K562 (cell line): ENCODE results near the gene TUBB1. TPM values are rescaled to one million over a fixed set of nuclear protein-coding genes. Genes with fewer than 3 reads are reported as not detected.

Source experiments
- ATAC-seq: fragments of 200-7000 bp; cut with Tn5 transposase; 3 replicates; pipeline ENCODE4 v1.9.1; 2020; ENCODE audit warnings: moderate library complexity
- BruUV-seq: library from RNA; stranded (reverse); fragments of 400-500 nt; replicated peaks from 2 replicates; lab custom pipeline; 2021; lab: Mats Ljungman, UMichigan
- CTCF ChIA-PET: fragments of 300-600 bp; formaldehyde crosslinking; extraction: SDS; loops from one replicate; lab custom pipeline; 2021; ENCODE audit warnings: low intra/inter-chr PET ratio; lab: Yijun Ruan, JAX
- POLR2A ChIA-PET: fragments of 300-600, 350-650 bp; sonication (Branson Sonifier 250); formaldehyde crosslinking; extraction: SDS; loops from one replicate; lab custom pipeline; 2021; ENCODE audit warnings: antibody characterized with exemption, inconsistent platforms; lab: Yijun Ruan, JAX
- DNase-seq, 4 experiments: peaks; one replicate each; pipeline versions ENCODE4 v3.0.0 to v3.0.0-alpha.2; 2011 to 2018; ENCODE audit warnings: low spot score in 3 of 4, mixed read lengths in 3 of 4; ENCODE audit errors: extremely low read depth in 1 of 4
- FAIRE-seq: peaks from 2 replicates; lab custom pipeline; 2011; peaks lifted over from hg19 to GRCh38; lab: Jason Lieb, UNC
- H2AFZ ChIP-seq: 2 replicates; pipeline ENCODE4 v1.6.0; 2011; ENCODE audit warnings: low read depth, low read length, control low read depth, inconsistent platforms
- H3K27ac ChIP-seq: fragments of 200-600 bp; 3 replicates; pipeline ENCODE4 v1.8.0; 2011; ENCODE audit warnings: low read depth, mild to moderate bottlenecking, control low read depth, inconsistent platforms, low read length, moderate library complexity, mixed read lengths; ENCODE audit errors: extremely low read depth
- H3K27me3 ChIP-seq, 2 experiments: fragments of 300-600 bp in 1 of 2; 2 replicates in 1 of 2; 3 replicates in 1 of 2; pipeline versions ENCODE4 v1.6.0 to v1.8.0; 2011; ENCODE audit warnings: inconsistent platforms in 2 of 2, low read length in 2 of 2, mild to moderate bottlenecking in 1 of 2, mixed read lengths in 1 of 2, moderate library complexity in 1 of 2; ENCODE audit not compliant: control insufficient read depth in 2 of 2, insufficient read depth in 2 of 2
- H3K36me3 ChIP-seq: fragments of 300-600 bp; 3 replicates; pipeline ENCODE4 v1.8.0; 2011; ENCODE audit warnings: mild to moderate bottlenecking, low read length, inconsistent platforms; ENCODE audit not compliant: control insufficient read depth, insufficient read depth
- H3K4me1 ChIP-seq, 2 experiments: fragments of 200-600 bp in 1 of 2; replicated peaks in 1 of 2; 2 replicates in 1 of 2; 3 replicates in 1 of 2; pipeline versions ENCODE4 v1.5.1 to v1.8.0; 2011; ENCODE audit warnings: inconsistent platforms in 2 of 2, low read length in 2 of 2, mild to moderate bottlenecking in 1 of 2, mixed read lengths in 1 of 2, moderate library complexity in 1 of 2; ENCODE audit not compliant: control insufficient read depth in 2 of 2, insufficient read depth in 2 of 2
- H3K4me2 ChIP-seq: 2 replicates; pipeline ENCODE4 v1.6.1; 2011; ENCODE audit warnings: low read length, control low read depth, inconsistent platforms, mixed read lengths; ENCODE audit not compliant: insufficient read depth
- H3K4me3 ChIP-seq: fragments of 200-600 bp; sonication (generic), shearing (Covaris generic); 2 replicates; pipeline ENCODE4 v1.5.1; 2016; ENCODE audit warnings: control low read depth, inconsistent platforms
- H3K79me2 ChIP-seq: fragments of 200-600 bp; 3 replicates; pipeline ENCODE4 v1.8.0; 2011; ENCODE audit warnings: low read length, inconsistent platforms; ENCODE audit not compliant: control insufficient read depth, insufficient read depth
- H3K9ac ChIP-seq, 2 experiments: 2 replicates each; pipeline versions ENCODE4 v1.6.0 to v1.6.1; 2011; ENCODE audit warnings: low read depth in 2 of 2, low read length in 2 of 2, control low read depth in 1 of 2, inconsistent platforms in 1 of 2, mild to moderate bottlenecking in 1 of 2, mixed read lengths in 1 of 2; ENCODE audit not compliant: insufficient read depth in 1 of 2
- H3K9me1 ChIP-seq: one replicate; pipeline ENCODE4 v1.6.0; 2011; ENCODE audit warnings: inconsistent platforms, mild to moderate bottlenecking, low read length, moderate library complexity; ENCODE audit not compliant: control insufficient read depth, insufficient read depth
- H3K9me3 ChIP-seq: replicated peaks from 2 replicates; pipeline ENCODE4 v1.5.1; 2011; ENCODE audit warnings: low read depth, low read length, inconsistent platforms; ENCODE audit not compliant: control insufficient read depth, insufficient read depth
- H4K20me1 ChIP-seq: replicated peaks from 2 replicates; pipeline ENCODE4 v1.6.1; 2011; ENCODE audit warnings: low read length, inconsistent platforms, mixed read lengths; ENCODE audit not compliant: control insufficient read depth, insufficient read depth
- EHMT2 ChIP-seq: fragments of 450-650 bp; IDR thresholded peaks from 2 replicates; pipeline ENCODE4 v1.6.1; 2018; ENCODE audit warnings: antibody characterized with exemption
- HNRNPK ChIP-seq: fragments of 200-400 bp; formaldehyde crosslinking; IDR thresholded peaks from one replicate; pipeline ENCODE4 v1.6.1; 2018; ENCODE audit warnings: mild to moderate bottlenecking, low read depth, low read length; ENCODE audit not compliant: poor library complexity, severe bottlenecking
- KDM1A ChIP-seq, 2 experiments: fragments of 450-650 bp; IDR thresholded peaks; 2 replicates each; pipeline ENCODE4 v1.6.1; 2016; ENCODE audit warnings: mild to moderate bottlenecking in 2 of 2
- SMARCA4 ChIP-seq: fragments of 450-650 bp; IDR thresholded peaks from 2 replicates; pipeline ENCODE4 v1.6.1; 2016
- TCF3 ChIP-seq: sonication (generic); formaldehyde crosslinking; IDR thresholded peaks from 2 replicates; pipeline ENCODE4 v1.4.0; 2020; ENCODE audit warnings: mild to moderate bottlenecking, missing genetic modification reagents
- TSC22D4 ChIP-seq: fragments of 450-650 bp; IDR thresholded peaks from 2 replicates; pipeline ENCODE4 v1.6.1; 2016; ENCODE audit warnings: missing genetic modification characterization, missing biosample characterization, control low read depth
- ZNF431 ChIP-seq: sonication (generic); formaldehyde crosslinking; IDR thresholded peaks from 2 replicates; pipeline ENCODE4 v1.8.0; 2022; ENCODE audit warnings: mild to moderate bottlenecking, missing genetic modification reagents
- ZNF445 ChIP-seq: fragments of 250-450 bp; sonication (Bioruptor Pico); IDR thresholded peaks from 2 replicates; pipeline ENCODE4 v1.4.0; 2020; ENCODE audit warnings: low read depth, mild to moderate bottlenecking, moderate library complexity
- ZNF764 ChIP-seq: fragments of 250-450 bp; sonication (Bioruptor Pico); IDR thresholded peaks from 2 replicates; pipeline ENCODE4 v1.4.0; 2020; ENCODE audit warnings: low read depth, mild to moderate bottlenecking, moderate library complexity
- WGBS: fragments of 100-300 bp; shearing (Covaris generic); methylation state at CpG from one replicate; pipeline ENCODE4 v1.1.6; 2016; ENCODE audit warnings: low coverage, mixed read lengths; ENCODE audit not compliant: insufficient coverage; ENCODE audit errors: missing lambda C conversion rate; 5-methylcytosine and 5-hydroxymethylcytosine counted together
- in situ Hi-C: fragments of 300-500 bp; cut with MboI; formaldehyde crosslinking; loops from 4 replicates; pipeline ENCODE4 v1.15.0; 2018; ENCODE audit warnings: inconsistent platforms, mixed read lengths
- intact Hi-C: fragments of 100-400 bp; cut with micrococcal nuclease; formaldehyde crosslinking; loops from 2 replicates; pipeline ENCODE4 v1.14.2; 2022
- polyA plus RNA-seq, 8 experiments: library from polyadenylated mRNA; depleted of rRNA in 4 of 8; stranded (reverse) in 5 of 8; unstranded in 3 of 8; fragments of >200 nt; fragmentation: Nextera tagmentation in 2 of 8; fragmentation: Illumina TruSeq in 1 of 8; extraction: Ambion mirVana in 2 of 8; extraction: Trizol in 1 of 8; gene quantifications; 2 replicates each; pipeline versions ENCODE4 v1.2.1 to v1.2.3, GENCODE V29; 2011 to 2014; ENCODE audit warnings: inconsistent platforms in 1 of 8, missing spikeins in 1 of 8
- total RNA-seq, 7 experiments: library from RNA; depleted of rRNA in 6 of 7; stranded (reverse); fragments of >200 nt in 6 of 7; fragmentation: Illumina TruSeq in 2 of 7; extraction: Trizol in 2 of 7; gene quantifications; 2 replicates each; pipeline versions ENCODE4 v1.2.1 to v1.2.3, GENCODE V29; 2011 to 2021; ENCODE audit warnings: low replicate concordance in 1 of 7

Gene TUBB1
- total and polyA plus RNA-seq, 9 of the 15 experiments (the other 6 are each of a cell fraction or from before 2014, with no cell fraction given), result 1.5 to 3.9 (median 2.4) TPM

- in situ Hi-C loops, result no loop called here
- no peaks in the 10 kb centered on the region for H3K9me1 ChIP-seq
- 70% methylated on average over 8 of the region's 8 CpGs for WGBS
These were observed 8.6 kb downstream of the TUBB1 start for GRCh38 chr20:59027741-59028320.

GRCh38 chr20:59028812-59029211, 9.6 kb downstream of the TUBB1 start:
- Histone ChIP-seq H3K4me2 (peak overlapping the region; percentile 56), H3K27ac (no peak overlapping the region), H3K27me3 (no peaks in the 10 kb centered on the region), H2AFZ (no peak overlapping the region), H3K36me3 (peaks cover 90% of the 10 kb centered on the region), H3K4me3 (peak overlapping the region; percentile 21), H3K9me1 (no peaks in the 10 kb centered on the region), H3K9me3 (no peaks in the 10 kb centered on the region), H3K4me1 (peaks cover 24% of the 10 kb centered on the region in 2 experiments; a peak in 4 of 5 replicates), H3K79me2 (peaks cover 93% of the 10 kb centered on the region), H3K9ac (peak overlapping the region; percentile 82 to 93), H4K20me1 (no peaks in the 10 kb centered on the region; the same call in 1 of the 2 replicates)
- TF ChIP-seq EHMT2, result no peak
- 0 out of 4 replicates have a peak, but pooled peaks of 1 of the 2 experiments have one; percentile 9 for TF ChIP-seq KDM1A (IDR thresholded peaks at IDR 0.05)
- 42% methylated on average over 2 of the region's 2 CpGs for WGBS
- CTCF ChIA-PET, result no interaction called here
- FAIRE-seq (peak; percentile 29), DNase-seq (no peak), ATAC-seq (no peak)
- intact Hi-C loops, result no loop called here
- POLR2A ChIA-PET, result interaction anchor here (0.7 to 0.8 kb wide), 2 partner anchors 10 to 14 kb away, joined by 3 read pairs; partner anchors contain the start of genes PRELID3B and TUBB1
- BruUV-seq, result no TSS peak
- in situ Hi-C loops, result no loop called here

More at GRCh38 chr20:59027741-59028320, 8.6 kb downstream of the TUBB1 start:
- no peak overlapping the region for H2AFZ ChIP-seq
- CTCF ChIA-PET, result no interaction called here
- H3K27me3 ChIP-seq, result no peaks in the 10 kb centered on the region
- H3K4me1 ChIP-seq, result peaks cover 24 to 29% of the 10 kb centered on the region in 2 experiments; a peak in 4 of 5 replicates
- FAIRE-seq, result peak; percentile 15
- BruUV-seq, result no TSS peak
- H3K4me2 ChIP-seq, result no peak overlapping the region
- POLR2A ChIA-PET, result interaction anchor here (0.6 to 1.2 kb wide), 4 partner anchors 9 to 656 kb away, joined by 3 to 5 read pairs (median 4); no protein-coding TSS in a partner anchor
- TF ChIP-seq TSC22D4 (tag), result no peak
- TF ChIP-seq ZNF431, result no peak
- no peak for TF ChIP-seq ZNF764 (CRISPR knock-in tag)
- no peak for TF ChIP-seq HNRNPK
- no peak for TF ChIP-seq ZNF445 (CRISPR knock-in tag)
- TF ChIP-seq SMARCA4, result no peak
- no peak for TF ChIP-seq TCF3
- TF ChIP-seq, all 486 proteins: peak for 0
- H3K9me3 ChIP-seq, result no peaks in the 10 kb centered on the region
- no peak overlapping the region for H3K4me3 ChIP-seq
- no peak overlapping the region; the same call in 2 of the 3 replicates for H3K27ac ChIP-seq
- intact Hi-C loops, result no loop called here
- H3K36me3 ChIP-seq, result peaks cover 90% of the 10 kb centered on the region
- ATAC-seq (no peak), DNase-seq (no peak)
- peaks cover 96% of the 10 kb centered on the region for H3K79me2 ChIP-seq
- peak overlapping the region; percentile 31 to 93; a peak in 2 of 4 replicates for H3K9ac ChIP-seq
- no peaks in the 10 kb centered on the region; the same call in 1 of the 2 replicates for H4K20me1 ChIP-seq
